Lung microvascular endothelial cell (primary cell): Measurements from ENCODE around the gene HTT. TPM values are rescaled to one million over a fixed set of nuclear protein-coding genes. Genes with fewer than 3 reads are reported as not detected.

Experiments used
- DNase-seq, 2 donors: peaks; one replicate each; pipeline versions ENCODE4 v3.0.0 to v3.0.0-alpha.2; 2010; ENCODE audit warnings: low read depth in 2 of 2
- total RNA-seq: library from RNA; depleted of rRNA; stranded (reverse); fragments of >200 nt; gene quantifications from 2 replicates; pipeline ENCODE4 v1.2.1, GENCODE V29; 2014

HTT gene
- total RNA-seq, 1 donor from 2014 or later = 34.3 TPM

GRCh38 chr4:3168029-3168428 lies 93.5 kb downstream of the HTT start:
- DNase-seq = peak in 1 of 2 donors; percentile 10

- no peak for DNase-seq
Observed at GRCh38 chr4:3174371-3175338, 100.2 kb downstream of the HTT start.

GRCh38 chr4:3176367-3177229 lies 102.1 kb downstream of the HTT start:
- no peak for DNase-seq

GRCh38 chr4:3177426-3177825 lies 102.9 kb downstream of the HTT start:
- DNase-seq = no peak

GRCh38 chr4:3177905-3178304 lies 103.4 kb downstream of the HTT start:
- DNase-seq = no peak

- DNase-seq = no peak
Observed at GRCh38 chr4:3178351-3178750, 103.9 kb downstream of the HTT start.

- no peak for DNase-seq
Observed at GRCh38 chr4:3179126-3179706, 104.7 kb downstream of the HTT start.

GRCh38 chr4:3183008-3183407 lies 108.5 kb downstream of the HTT start:
- DNase-seq = no peak

- DNase-seq = no peak
Observed at GRCh38 chr4:3184725-3185124, 110.2 kb downstream of the HTT start.

- no peak for DNase-seq
Observed at GRCh38 chr4:3186609-3187008, 112.1 kb downstream of the HTT start.

- DNase-seq = no peak
Observed at GRCh38 chr4:3188118-3188517, 113.6 kb downstream of the HTT start.

- no peak for DNase-seq
Observed at GRCh38 chr4:3189459-3189858, 115.0 kb downstream of the HTT start.

- DNase-seq = no peak
Observed at GRCh38 chr4:3190549-3190948, 116.1 kb downstream of the HTT start.

- no peak for DNase-seq
Observed at GRCh38 chr4:3192188-3192587, 117.7 kb downstream of the HTT start.

GRCh38 chr4:3192827-3193226 lies 118.3 kb downstream of the HTT start:
- DNase-seq = no peak

- peak; percentile 32 to 58 for DNase-seq
Observed at GRCh38 chr4:3193531-3194203, 119.2 kb downstream of the HTT start.

- no peak for DNase-seq
Observed at GRCh38 chr4:3196670-3197359, 122.3 kb downstream of the HTT start.

GRCh38 chr4:3197366-3198105 lies 123.1 kb downstream of the HTT start:
- no peak for DNase-seq

GRCh38 chr4:3198906-3199305 lies 124.4 kb downstream of the HTT start:
- no peak for DNase-seq
